Spleen (tissue), 11 donors: Measurements from ENCODE around the gene OR2A12. TPM values are rescaled to one million over a fixed set of nuclear protein-coding genes. Genes with fewer than 3 reads are reported as not detected.

Experiments
- DNase-seq: peaks from one replicate; pipeline ENCODE4 v3.0.0-alpha.2; 2020
- H3K27ac ChIP-seq, 8 donors: fragments of 200-600 bp; sonication (generic) in 7 of 8; 1 replicate in 4 of 8; 2 replicates in 4 of 8; pipeline versions ENCODE4 v1.5.0 to v1.8.0; 2016 to 2021; ENCODE audit warnings: inconsistent platforms in 4 of 8, mild to moderate bottlenecking in 4 of 8, moderate library complexity in 1 of 8
- H3K27me3 ChIP-seq, 7 donors: fragments of 200-600 bp; sonication (generic) in 6 of 7; replicated peaks in 1 of 7; 1 replicate in 4 of 7; 2 replicates in 3 of 7; pipeline versions ENCODE4 v1.5.0 to v1.8.0; 2016 to 2021; ENCODE audit warnings: inconsistent platforms in 3 of 7, mild to moderate bottlenecking in 1 of 7
- H3K36me3 ChIP-seq, 6 donors: fragments of 200-600 bp; sonication (generic) in 5 of 6; 1 replicate in 4 of 6; 2 replicates in 2 of 6; pipeline versions ENCODE4 v1.5.0 to v1.8.0; 2016 to 2021; ENCODE audit warnings: inconsistent platforms in 2 of 6
- H3K4me1 ChIP-seq, 6 donors: fragments of 200-600 bp; sonication (generic) in 5 of 6; 1 replicate in 3 of 6; 2 replicates in 3 of 6; pipeline versions ENCODE4 v1.5.0 to v1.8.0; 2016 to 2021; ENCODE audit warnings: inconsistent platforms in 3 of 6
- H3K4me3 ChIP-seq, 8 donors: fragments of 200-600 bp; sonication (generic) in 7 of 8; 1 replicate in 4 of 8; 2 replicates in 4 of 8; pipeline versions ENCODE4 v1.5.0 to v1.8.0; 2016 to 2021; ENCODE audit warnings: inconsistent platforms in 4 of 8, mild to moderate bottlenecking in 4 of 8, moderate library complexity in 2 of 8
- H3K9me3 ChIP-seq, 8 donors: fragments of 200-600 bp; sonication (generic) in 7 of 8; 1 replicate in 4 of 8; 2 replicates in 4 of 8; pipeline versions ENCODE4 v1.5.0 to v1.8.0; 2016 to 2021; ENCODE audit warnings: inconsistent platforms in 4 of 8
- CTCF ChIP-seq, 11 experiments: fragments of 200-600 bp in 7 of 11; fragments of 450-650 bp in 4 of 11; sonication (generic) in 4 of 11; IDR thresholded peaks in 8 of 11; conservative IDR thresholded peaks in 3 of 11; 1 replicate in 7 of 11; 2 replicates in 4 of 11; pipeline versions ENCODE4 v1.4.0 to v1.8.0; 2016 to 2021; ENCODE audit warnings: antibody characterized with exemption in 11 of 11, inconsistent platforms in 4 of 11, mild to moderate bottlenecking in 1 of 11
- POLR2A ChIP-seq, 3 donors: fragments of 450-650 bp; IDR thresholded peaks; one replicate each; pipeline ENCODE4 v1.5.1; 2017; ENCODE audit warnings: antibody characterized with exemption in 3 of 3, mild to moderate bottlenecking in 1 of 3
- POLR2AphosphoS5 ChIP-seq, 3 donors: sonication (generic); formaldehyde crosslinking; IDR thresholded peaks; one replicate each; pipeline ENCODE4 v1.5.1; 2017; ENCODE audit warnings: antibody characterized with exemption in 3 of 3
- WGBS, 5 donors: extraction: QIAGEN DNeasy Blood & Tissue Kit in 3 of 5; methylation state at CpG; one replicate each; pipeline versions ENCODE4 v1.1.5 to v1.1.7; 2013 to 2018; 5-methylcytosine and 5-hydroxymethylcytosine counted together
- intact Hi-C: fragments of 100-400 bp; cut with DNase I; formaldehyde crosslinking; loops from one replicate; pipeline ENCODE4 v1.15.0; 2023; ENCODE audit warnings: low total_unique reads
- polyA plus RNA-seq, 3 donors: library from polyadenylated mRNA; stranded (reverse); fragments of 200-250 nt; gene quantifications; one replicate each; pipeline ENCODE4 v1.2.1, GENCODE V29; 2013
- total RNA-seq, 7 donors: library from RNA; depleted of rRNA in 3 of 7; stranded (reverse); fragments of >200 nt in 3 of 7; fragmentation: NEBNext Ultra II Directional in 4 of 7; extraction: Animal tissue kit (Norgen Biotek cat#: 25700) in 4 of 7; gene quantifications; one replicate each; pipeline versions ENCODE4 v1.1.0 to v1.2.1, GENCODE V29; 2016 to 2021
- donor health status: healthy with polysubstance abuse.
- donor health status: DM: no; HTN: no; CAD: no; lungs with moderate emphysema.
- donor health status: DM: no; HTN: no; CAD: no.
- donor health status: Bipolar disorder and iron deficiency.
- donor health status: healthy.
- donor health status: DM: no; HTN: no; CAD: no.
- donor health status: DM: yes; HTN: yes; CAD: no.

Gene OR2A12
- total and polyA plus RNA-seq, 10 donors: not detected

DNA sequence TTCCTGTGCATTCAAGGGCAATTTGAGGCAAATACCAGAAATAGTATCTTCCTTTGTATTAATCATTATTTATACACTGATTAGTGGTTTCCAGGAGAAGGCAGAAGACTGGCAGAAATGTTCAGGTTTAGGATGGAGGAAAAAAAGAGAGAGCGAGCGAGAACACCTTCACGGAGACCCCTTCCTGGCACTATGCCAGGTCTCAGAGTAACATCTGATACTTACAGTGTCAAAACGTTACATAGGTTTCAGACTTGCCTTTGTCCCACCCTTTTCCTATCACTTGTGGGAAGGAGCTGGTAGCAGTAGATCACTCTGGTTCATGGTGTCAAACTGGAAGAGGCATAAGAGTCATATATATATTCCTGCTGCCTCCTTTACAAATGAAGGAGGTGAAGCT is 652 bp downstream of the OR2A12 start:
- intact Hi-C loops: no loop called here

GRCh38 chr7:144087230-144087629 is 1.2 kb downstream of the OR2A12 start:
- Histone ChIP-seq H3K36me3 (no peaks in the 10 kb centered on the region), H3K9me3 (peaks cover 0 to 10% (median 9%) of the 10 kb centered on the region in 8 donors), H3K4me1 (no peaks in the 10 kb centered on the region), H3K27ac (no peak overlapping the region), H3K27me3 (no peaks in the 10 kb centered on the region), H3K4me3 (no peak overlapping the region)
- no peak for DNase-seq
- intact Hi-C loops: no loop called here
- TF ChIP-seq CTCF (IDR thresholded peaks at IDR 0.05 in 8 of 11, conservative IDR thresholded peaks at IDR 0.05 in 3 of 11) (no peak), POLR2A (IDR thresholded peaks at IDR 0.05) (no peak), POLR2AphosphoS5 (IDR thresholded peaks at IDR 0.05) (no peak)
- WGBS, 5 donors: 77 to 94% (median 87%) methylated on average over 1 of the region's 1 CpG

More for the DNA sequence above, 652 bp downstream of the OR2A12 start:
- no peak overlapping the region for H3K4me3 ChIP-seq
- H3K36me3 ChIP-seq: no peaks in the 10 kb centered on the region
- H3K27me3 ChIP-seq: no peaks in the 10 kb centered on the region
- no peak for DNase-seq
- H3K9me3 ChIP-seq: peaks cover 0 to 10% (median 9%) of the 10 kb centered on the region in 8 donors
- no peak overlapping the region for H3K27ac ChIP-seq
- no peaks in the 10 kb centered on the region for H3K4me1 ChIP-seq
- TF ChIP-seq POLR2A (IDR thresholded peaks at IDR 0.05) (no peak), CTCF (IDR thresholded peaks at IDR 0.05 in 8 of 11, conservative IDR thresholded peaks at IDR 0.05 in 3 of 11) (no peak), POLR2AphosphoS5 (IDR thresholded peaks at IDR 0.05) (no peak)
- WGBS, 5 donors: 75 to 87% (median 79%) methylated on average over 4 of the region's 4 CpGs

GRCh38 chr7:144090667-144091066 is 4.6 kb downstream of the OR2A12 start:
- intact Hi-C loops: no loop called here
- H3K27me3 ChIP-seq: peaks cover 0 to 3% (median 0%) of the 10 kb centered on the region in 7 donors
- TF ChIP-seq POLR2AphosphoS5 (IDR thresholded peaks at IDR 0.05) (no peak), CTCF (IDR thresholded peaks at IDR 0.05 in 8 of 11, conservative IDR thresholded peaks at IDR 0.05 in 3 of 11) (no peak), POLR2A (IDR thresholded peaks at IDR 0.05) (no peak)
- peaks cover 0 to 10% (median 9%) of the 10 kb centered on the region in 8 donors for H3K9me3 ChIP-seq
- 81 to 97% (median 90%) methylated on average over 3 of the region's 3 CpGs for WGBS, 5 donors
- H3K36me3 ChIP-seq: no peaks in the 10 kb centered on the region
- no peak overlapping the region for H3K4me3 ChIP-seq
- no peaks in the 10 kb centered on the region for H3K4me1 ChIP-seq
- no peak overlapping the region for H3K27ac ChIP-seq
- DNase-seq: no peak

DNA sequence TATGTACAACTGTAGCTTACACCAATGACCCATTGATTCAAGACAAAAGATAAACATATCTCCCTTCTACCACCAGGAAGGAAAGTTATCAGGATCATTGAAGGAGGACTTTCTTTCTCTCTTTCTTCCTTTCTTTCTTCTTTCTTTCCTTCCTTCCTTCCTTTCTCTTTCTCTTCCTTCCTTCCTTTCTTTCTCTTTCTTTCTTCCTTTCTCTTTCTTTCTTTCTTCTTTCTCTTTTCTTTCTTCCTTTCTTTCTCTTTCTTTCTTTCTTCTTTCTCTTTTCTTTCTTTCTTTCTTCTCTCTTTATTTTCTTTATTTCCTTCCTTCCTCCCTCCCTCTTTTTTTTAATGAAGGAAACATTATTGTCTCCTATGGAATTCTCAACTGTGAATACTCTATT is 12.7 kb downstream of the OR2A12 start:
- Histone ChIP-seq H3K36me3 (no peaks in the 10 kb centered on the region), H3K27ac (no peak overlapping the region), H3K4me1 (no peaks in the 10 kb centered on the region), H3K27me3 (peaks cover 0 to 9% (median 0%) of the 10 kb centered on the region in 7 donors), H3K4me3 (no peak overlapping the region), H3K9me3 (no peaks in the 10 kb centered on the region)
- DNase-seq: no peak
- intact Hi-C loops: no loop called here
- TF ChIP-seq POLR2A (IDR thresholded peaks at IDR 0.05) (no peak), POLR2AphosphoS5 (IDR thresholded peaks at IDR 0.05) (no peak), CTCF (IDR thresholded peaks at IDR 0.05 in 8 of 11, conservative IDR thresholded peaks at IDR 0.05 in 3 of 11) (no peak)
